ENCODE measurements around the gene TRPV4. TPM values are rescaled to one million over a fixed set of nuclear protein-coding genes. Genes with fewer than 3 reads are reported as not detected.

TRPV4 gene
- total RNA-seq, 1 experiment from 2014 or later = not detected

DNA sequence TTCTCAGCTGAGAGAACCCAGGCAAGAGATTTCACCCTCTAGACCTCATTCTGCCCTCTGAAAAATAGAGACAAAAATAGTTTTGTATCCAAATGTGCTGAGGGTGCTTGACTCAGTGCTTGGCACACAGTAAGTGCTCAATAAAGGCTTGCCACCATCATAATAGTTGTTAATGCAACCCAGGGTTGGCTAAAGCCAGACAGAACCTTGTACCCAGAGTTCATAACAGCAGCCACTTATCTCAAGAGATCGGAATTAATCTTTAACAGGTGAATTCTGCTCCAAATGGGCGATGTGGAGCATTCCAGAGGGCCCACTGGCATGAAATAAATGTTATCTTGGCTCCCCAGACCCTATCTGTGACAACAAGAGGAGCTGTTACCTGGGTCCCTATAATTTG, 2.9 kb downstream of the TRPV4 start:
- DNase-seq (ENCODE audit: extremely low read depth, low read depth) = no peak

DNA sequence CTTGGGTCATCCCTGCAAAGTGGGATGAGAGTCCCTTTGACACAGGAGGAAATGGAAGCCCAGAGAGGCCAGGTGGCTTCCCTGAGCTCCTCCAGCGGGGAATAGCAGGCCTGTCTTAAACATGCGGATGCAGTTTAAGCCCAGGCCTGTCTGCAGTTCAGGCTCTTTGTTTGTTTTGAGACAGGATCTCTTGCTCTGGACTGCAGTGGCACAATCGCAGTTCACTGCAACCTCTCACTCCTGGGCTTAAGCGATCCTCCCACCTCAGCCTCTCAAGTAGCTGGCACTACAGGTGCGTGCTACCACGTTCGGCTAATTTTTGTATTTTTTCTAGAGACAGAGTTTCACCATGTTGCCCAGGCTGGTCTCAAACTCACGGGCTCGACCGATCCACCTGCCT, 3.5 kb downstream of the TRPV4 start:
- DNase-seq (ENCODE audit: extremely low read depth, low read depth) = no peak

DNA sequence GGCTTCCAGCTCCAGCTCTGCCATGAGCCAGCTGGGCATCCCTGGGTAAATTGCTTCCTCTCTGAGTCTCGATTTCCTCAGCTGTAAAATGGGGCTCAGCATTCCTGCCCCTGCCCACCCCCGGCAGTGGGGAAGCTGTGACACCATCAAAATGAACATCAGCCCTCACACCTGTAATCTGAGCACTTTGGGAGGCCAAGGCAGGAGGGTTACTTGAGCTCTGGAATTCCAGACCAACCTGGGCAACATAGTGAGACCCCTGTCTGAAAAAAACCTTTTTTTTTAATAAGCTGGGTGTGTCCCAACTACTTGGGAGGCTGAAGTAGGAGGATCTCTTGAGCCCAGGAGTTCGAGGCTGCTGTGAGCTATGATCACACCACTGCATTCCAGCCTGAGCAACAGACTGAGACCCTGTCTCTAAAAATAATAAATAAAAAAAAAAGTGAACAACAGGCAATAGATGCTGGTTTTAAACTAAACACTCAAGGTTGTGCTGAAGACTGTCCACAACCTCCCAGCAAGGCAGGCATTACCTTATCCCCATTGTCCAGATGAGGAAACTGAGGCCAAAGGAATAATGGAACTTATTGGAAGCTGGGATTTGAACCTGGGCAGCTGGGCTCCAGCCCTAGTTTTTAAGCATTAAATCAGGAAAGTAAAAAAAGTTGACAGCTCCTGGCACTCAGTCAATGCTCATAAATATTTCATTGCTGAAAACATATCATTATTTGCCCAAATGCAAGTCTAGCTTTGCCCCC, 4.3 kb downstream of the TRPV4 start:
- no peak for DNase-seq (ENCODE audit: extremely low read depth, low read depth)

DNA sequence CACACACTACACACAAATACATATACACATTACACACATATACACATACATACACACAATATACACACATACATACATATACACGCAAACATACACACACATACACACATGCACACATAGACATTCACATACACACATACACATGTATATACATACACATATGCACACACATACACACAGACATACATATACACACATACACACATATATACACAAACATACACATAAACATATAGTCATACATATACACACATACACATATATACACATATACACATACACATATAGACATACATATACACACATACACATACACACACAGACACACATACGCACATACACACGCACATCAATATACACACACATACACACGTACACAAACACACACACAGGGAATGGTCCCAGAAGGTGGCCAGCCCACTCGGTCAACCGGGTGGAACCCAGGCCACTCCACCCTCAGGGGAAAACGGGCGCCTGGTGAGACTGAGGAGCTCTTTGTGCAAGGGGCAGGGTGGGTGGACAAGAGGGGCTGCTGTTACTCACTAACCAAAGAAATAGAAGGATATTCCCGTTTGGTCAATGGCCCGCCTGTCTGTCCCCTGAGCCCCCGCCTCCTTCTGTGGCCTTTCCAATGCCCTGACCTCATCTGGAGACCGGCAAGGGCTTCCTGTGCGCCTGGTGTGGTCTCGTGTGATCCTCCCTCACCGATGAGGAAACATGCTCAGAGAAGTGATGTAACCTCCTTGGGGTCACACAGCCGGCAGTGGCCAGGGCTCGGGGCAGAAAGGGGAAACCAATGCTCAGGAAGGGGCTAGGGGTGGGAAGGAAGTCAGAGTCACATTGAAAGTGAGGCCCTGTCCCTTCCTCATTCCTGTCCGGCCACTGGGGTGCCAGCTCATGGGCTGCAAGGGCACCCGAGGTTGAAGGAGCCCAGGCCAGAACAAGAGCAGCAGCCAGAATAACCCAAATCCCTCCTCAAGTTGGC, 5.3 kb downstream of the TRPV4 start:
- DNase-seq (ENCODE audit: extremely low read depth, low read depth) = no peak

DNA sequence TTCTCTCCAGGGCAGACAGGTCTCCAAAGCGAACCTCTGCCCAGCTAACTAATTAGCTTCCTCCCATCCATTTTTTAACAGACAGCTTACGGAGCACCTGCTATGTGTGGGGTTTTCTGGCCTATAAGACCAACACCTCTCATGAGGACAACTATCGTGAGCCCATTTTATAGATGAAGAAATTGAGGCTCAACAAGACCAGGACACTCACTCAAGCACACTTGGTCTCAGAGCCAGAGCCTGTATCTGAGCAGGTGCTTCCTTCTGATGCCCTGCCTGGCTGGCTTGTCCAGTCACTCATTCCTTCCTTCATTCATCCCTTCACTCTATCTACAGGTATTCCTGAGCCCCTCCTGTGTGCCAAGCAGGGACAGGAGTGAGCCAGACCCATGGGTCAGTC, 6.1 kb downstream of the TRPV4 start:
- no peak for DNase-seq (ENCODE audit: extremely low read depth, low read depth)

DNA sequence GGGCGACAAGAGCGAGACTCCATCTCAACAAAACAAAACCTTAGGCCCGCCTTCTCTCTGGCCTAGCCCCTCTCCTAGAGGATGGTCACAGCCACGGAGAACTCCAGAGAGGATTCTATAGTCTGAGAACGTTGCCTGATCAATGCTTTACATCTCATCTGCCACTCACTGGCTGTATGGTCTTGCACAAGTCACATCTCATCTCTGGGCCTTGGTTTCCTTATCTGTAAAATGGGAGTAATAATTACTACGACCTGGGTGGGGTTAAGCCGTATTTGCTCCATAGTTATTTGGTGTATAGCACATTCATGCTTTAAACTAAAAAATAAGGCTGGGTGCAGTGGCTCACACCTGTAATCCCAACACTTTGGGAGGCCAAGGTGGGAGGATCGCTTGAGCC, 8.5 kb downstream of the TRPV4 start:
- DNase-seq (ENCODE audit: extremely low read depth, low read depth) = no peak

DNA sequence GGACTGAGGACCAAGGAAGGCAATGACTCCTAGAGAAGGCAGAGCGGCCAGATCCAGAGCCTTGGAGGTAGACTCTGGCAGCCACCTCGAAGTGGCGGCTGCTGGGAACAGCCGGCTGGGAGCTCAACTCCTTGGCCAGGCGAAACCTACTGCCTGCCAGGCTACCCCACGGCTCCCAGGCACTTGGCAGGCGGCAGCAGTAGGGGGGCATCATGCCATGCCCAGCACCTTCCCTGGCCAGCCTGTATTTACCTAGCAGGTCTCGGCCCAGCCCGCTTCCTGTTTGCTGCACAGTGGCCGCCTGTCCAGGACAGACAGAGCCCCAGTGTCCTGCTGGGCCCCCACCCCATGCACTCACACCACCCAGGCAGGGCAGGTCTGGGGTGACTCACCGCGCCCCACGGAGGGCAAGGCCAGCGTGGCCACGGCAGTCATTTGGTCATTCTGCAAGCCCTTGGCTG, 10.2 kb downstream of the TRPV4 start:
- DNase-seq (ENCODE audit: extremely low read depth, low read depth) = no peak

DNA sequence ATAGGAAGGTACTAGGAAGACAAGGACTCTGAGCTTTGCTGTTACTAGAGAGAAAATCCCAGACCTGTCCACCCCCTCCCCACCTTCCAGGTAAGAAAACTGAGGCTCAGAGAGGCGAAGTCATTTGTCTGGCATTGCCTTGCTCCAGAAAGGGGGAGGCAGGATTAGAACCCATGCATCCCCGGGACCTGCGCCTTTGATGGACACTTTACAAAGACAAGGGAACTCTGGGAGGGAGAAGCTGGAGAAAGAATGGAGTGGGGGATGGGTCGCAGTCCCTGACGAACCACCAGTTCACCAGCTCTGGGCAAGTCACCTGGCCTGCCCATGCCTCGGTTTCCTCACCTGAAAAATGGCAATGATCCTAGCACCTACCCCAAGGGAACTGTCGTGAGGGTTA, 10.8 kb downstream of the TRPV4 start:
- no peak for DNase-seq (ENCODE audit: extremely low read depth, low read depth)

DNA sequence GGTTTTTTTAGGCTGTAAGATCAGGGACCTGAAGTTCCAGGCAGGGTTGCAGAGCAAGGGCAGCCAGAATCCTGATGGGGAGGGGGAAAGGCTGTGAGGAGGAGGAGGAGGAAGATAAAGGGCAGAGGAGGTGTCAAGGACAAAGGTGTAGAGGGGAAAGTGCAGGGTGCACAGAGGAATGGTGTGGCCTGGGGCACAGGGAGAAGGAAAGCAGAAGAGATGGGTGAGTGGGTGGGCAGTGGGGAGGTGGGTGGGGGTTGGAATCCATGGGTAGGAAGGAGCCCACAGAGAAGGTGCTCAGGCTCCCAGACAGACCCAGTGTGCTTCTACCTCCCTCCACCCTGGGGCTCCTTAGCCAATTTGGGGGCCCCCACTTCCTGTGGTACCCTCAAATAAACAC, 11.2 kb downstream of the TRPV4 start:
- no peak for DNase-seq (ENCODE audit: extremely low read depth, low read depth)

DNA sequence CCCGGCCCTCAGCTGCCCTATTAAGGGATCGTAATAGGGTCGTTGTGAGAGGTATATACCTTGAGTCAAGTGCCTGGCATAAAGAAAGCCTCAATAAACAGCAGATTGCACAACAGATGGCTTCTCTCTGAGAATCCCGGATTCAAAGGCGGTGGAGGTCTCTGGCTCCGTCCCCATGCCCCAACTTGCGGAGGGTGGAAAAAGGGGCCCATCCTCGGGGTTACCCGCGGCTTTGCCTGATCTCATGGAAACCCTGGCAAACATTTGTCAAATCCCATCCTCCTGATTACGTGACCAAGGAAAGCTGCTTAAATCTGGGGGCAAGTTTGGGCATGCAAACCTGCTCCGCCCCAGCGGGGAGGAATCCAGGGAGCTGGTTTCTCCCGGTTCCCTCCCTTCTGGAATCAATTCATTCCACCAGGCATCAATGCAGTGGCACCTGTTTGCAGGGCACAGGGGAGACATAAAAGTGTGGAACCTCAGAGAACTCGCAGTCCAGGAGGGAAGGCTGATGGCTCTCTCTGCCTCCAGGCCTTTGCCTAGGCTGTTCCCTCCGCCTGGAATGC, 12.3 kb downstream of the TRPV4 start:
- no peak for DNase-seq (ENCODE audit: extremely low read depth, low read depth)

DNA sequence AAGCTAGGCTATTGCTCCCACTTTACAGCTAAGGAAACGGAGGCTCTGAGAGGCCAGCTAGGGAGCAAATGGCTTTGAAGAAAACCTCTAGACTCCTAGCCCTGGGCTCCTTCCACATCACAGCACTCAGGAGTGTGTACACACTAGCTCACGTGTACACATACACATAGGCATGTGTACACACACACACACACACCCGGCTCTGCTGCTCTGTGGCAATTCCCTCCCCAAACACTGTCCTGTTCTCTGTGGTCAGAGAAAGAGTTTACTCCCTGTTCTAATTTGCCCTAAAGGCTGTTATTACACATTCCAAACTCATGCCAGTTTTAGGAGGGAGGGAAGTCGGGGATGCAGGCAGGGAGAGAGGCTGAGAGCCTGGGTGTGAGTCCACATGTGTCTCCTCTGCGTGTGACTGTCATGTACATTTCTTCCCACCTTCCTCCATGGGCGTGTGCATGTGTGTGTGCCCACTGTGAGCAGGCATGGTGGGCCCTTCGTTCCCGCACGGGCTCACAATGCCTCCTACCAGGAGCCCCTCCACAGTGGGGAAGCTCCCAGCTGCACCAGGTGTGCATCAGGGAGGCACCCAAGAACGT, 14.2 kb downstream of the TRPV4 start:
- DNase-seq (ENCODE audit: extremely low read depth, low read depth) = no peak

DNA sequence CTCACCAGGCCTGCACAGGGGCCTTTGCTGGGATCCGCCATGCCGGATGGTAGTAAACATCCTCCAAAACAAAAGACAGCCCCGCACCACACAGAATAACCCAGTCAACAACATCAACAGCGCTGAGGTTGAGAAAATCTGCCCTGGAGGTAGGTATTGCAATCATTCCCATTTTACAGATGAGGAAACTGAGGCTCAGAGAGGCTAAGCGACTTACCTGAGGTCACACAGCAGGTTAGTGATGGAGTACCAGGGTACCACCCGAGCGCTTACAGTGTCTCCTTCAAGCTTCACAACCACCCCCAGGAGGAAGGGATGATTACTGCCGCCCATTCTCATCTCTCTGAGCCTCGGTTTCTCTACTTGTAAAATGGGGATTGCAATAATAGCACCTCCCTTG, 14.9 kb downstream of the TRPV4 start:
- no peak for DNase-seq (ENCODE audit: extremely low read depth, low read depth)

DNA sequence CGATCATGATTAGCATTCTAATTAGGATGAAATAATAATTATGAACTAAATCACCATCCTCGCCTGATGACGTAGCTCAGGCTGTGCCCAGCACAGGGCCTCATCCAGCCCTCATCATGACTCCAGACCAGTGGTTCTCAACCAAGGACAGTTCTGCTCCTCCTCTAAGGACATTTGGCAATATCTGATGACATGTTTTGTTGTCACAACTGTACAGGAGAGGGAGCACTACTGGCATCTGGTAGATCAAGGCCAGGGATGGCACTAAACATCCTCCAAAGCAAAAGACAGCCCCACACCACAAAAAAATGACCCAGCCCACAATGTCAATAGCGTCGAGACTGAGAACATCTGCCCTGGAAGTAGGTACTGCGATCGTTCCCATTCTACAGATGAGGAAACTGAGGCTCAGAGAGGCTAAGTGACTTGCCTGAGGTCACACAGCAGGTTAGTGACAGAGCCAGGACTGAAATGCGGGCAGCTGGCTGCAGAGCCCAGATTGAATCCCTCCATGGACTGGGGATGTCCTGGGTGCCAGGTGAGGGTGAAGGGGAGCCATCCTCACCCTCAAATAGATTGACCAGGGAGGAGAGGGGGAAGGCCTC, 15.5 kb downstream of the TRPV4 start:
- DNase-seq (ENCODE audit: extremely low read depth, low read depth) = no peak

DNA sequence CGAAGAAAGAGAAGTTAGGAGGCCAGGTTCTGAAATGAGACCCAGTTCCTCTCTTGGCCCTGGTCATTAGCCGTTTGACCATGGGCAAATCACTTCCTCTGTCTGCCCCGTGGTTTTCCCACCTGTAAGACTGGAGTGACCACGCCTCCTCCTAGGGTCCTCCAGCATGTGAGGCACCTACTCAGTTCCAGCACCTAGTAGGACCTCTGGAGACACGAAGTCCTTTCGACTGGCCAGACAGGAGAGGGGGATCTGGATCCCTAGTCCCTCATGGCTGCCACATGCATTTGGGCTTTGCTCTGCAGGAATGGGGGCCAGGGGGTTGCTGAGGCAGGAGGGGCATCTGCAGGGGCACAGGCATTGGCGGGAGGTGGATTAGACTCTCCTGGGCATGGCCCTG, 16.3 kb downstream of the TRPV4 start:
- no peak for DNase-seq (ENCODE audit: extremely low read depth, low read depth)

DNA sequence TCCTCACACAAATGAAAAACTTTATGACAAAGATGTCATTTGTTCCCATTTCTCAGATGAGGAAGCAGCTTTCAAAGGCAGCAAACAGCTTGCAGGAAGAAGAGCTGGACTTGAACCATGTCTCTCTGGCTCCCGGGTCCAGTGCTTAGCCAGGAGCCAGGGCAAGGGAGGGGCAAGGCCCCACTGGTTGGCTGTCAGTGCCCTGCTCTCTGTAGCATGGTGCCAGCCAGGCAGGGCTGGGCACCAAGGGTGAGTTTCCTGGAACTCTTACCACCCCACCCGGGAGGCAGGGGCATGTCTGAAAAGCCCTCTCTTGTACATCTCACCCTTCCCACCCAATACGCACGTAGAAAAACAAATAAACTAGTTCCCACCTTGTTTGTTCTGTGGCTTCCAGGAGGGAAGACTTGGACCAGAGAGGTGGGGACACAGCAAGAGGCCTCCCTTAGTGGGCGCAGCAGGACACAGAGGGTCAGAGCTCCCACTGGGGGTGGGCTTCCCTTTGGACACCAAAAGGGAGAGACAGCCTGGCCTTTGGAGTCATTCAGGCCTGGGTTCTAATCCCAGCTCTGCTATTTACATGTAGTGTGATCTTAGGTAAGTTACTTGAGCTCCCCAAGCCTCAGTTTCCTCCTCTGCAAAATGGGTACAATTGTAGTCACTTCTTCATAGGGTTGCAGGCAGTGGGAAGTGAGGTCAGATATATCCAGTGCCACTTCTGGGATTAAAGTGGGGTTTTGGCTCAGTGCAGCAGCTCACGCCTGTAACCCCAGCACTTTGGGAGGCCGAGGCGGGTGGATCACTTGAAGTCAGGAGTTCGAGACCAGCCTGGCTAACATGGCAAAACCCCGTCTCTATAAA, 17.2 kb downstream of the TRPV4 start:
- DNase-seq (ENCODE audit: extremely low read depth, low read depth) = no peak

DNA sequence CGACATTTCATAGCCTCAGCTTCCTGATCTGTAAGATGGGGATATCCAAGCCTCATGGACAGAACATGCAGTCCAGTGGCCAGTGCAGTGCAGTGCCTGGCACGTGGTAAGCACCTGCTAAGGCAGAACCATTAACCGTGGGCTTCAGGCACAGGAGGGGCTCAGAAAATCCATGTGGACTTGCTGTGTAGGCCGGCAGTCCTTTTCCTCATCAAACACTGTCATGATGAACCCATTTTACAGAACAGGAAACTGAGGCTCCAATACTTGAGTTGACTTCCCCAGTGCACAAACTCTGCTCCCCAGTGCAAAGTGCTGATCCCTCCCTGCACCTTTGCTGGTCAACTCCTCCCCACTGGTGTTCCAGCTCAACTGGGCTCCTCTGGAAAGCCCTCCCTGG, 18.0 kb downstream of the TRPV4 start:
- no peak for DNase-seq (ENCODE audit: extremely low read depth, low read depth)

DNA sequence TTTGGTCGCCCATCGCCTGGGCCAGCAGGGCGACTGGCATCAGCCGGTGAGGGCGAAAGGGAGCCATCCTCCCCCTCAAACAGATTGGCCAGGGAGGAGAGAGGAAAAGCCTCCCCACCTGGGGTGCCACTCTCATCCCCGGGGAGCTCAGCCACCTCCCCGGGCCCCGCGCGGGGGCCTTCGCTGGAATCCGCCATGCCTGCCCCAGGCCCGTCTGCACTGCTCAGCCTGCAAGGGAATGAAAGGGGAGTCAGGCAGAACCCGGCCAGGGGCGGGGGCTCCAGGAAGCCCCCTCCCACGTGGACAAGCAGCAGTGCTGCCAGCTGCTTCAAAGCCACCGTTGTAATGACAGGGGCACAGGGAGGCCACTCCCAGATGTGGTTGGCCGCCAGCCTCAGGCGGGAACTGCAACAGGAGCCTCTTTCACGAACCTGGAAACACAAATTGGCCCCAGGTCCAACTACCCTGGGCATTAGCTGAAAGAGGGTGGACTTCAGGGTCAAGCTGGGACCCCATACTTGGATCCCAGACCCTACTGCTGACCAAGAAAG, 18.5 kb downstream of the TRPV4 start:
- DNase-seq (ENCODE audit: extremely low read depth, low read depth) = no peak

DNA sequence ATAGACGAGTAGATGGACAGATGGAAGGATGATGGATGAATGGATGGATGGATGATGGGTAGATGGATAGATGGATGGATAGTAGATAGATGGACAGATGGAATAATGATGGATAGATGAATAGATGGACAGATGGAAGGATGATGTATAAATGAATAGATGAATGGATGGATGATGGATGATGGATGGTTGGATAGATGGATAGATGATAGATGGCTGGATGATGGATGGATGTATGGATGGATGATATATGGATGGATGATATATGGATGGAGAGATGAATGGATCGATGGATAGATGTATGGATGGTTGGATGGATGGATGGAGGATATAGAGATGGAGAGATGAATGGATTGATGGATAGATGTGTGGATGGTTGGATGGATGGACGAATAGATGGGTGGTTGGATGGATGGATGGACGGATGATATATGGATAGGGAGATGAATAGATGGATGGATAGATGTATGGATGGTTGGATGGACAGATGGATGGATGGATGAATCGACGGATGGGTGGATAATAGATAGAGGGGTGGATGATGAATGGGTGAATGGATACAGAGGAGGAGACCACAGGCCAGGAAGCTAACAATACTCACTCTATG, 19.3 kb downstream of the TRPV4 start:
- DNase-seq (ENCODE audit: extremely low read depth, low read depth) = no peak

DNA sequence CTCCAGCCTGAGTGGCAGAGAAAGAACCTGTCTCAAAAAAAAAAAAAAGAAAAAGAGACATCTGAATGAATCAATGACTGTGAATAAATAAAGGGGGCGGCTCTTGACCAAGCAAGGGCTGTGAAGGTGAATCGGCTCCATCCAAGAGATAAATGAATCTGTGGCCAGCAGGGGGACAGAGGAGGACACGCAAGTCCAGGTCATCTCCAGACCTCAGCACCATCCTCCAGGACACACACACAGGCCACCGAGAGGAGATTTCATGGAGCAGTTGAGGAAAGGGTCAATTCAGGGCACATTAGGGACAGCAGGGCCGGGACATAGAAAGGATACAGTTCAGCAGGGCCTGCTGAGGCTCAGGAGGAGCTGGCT, 21.6 kb downstream of the TRPV4 start:
- no peak for DNase-seq (ENCODE audit: extremely low read depth, low read depth)

Data from NCI-H460 (cell line).